ENCODE results near the gene MOB3B.

The MOB3B gene

DNA sequence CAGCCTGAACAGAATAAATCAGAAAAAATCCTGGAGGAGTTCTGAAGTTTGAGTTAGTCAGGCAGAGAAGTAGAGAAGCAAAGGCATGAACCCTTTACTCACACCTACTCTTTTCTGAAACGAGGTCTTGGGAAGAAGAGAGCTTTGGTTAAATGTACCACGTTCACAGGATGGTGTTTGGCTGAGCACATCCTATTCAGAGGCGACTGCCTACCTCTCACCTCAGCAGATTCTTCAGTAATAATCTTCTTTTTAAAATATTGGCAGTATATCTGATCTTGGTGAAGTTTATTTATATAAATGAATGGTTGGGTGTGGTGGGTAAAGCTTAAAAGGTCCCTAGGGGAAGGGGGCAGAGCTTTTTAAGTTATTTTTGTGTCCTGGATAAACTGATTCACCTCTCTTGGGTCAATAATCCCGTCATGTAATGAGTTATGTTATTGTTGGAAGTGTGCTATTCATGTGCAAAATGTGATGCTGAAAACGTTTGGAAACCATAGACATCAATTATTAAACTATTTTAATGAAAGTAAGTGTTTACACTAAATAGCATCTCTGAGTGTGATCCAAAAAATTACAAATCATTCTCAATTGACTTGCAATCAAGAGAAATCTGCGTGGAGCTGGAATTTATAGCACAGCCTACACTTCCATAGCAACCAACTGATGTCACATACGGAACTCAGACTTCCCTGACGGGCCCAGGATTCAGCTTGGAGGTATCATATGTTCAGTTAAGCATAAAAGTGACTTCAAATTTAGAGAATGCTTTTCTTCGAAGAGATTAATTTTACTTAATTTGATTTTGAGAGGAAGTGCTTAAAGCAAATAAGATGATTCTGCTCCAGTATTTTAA is 138.3 kb downstream of the MOB3B start:
- TF ChIP-seq, protein P1, sequence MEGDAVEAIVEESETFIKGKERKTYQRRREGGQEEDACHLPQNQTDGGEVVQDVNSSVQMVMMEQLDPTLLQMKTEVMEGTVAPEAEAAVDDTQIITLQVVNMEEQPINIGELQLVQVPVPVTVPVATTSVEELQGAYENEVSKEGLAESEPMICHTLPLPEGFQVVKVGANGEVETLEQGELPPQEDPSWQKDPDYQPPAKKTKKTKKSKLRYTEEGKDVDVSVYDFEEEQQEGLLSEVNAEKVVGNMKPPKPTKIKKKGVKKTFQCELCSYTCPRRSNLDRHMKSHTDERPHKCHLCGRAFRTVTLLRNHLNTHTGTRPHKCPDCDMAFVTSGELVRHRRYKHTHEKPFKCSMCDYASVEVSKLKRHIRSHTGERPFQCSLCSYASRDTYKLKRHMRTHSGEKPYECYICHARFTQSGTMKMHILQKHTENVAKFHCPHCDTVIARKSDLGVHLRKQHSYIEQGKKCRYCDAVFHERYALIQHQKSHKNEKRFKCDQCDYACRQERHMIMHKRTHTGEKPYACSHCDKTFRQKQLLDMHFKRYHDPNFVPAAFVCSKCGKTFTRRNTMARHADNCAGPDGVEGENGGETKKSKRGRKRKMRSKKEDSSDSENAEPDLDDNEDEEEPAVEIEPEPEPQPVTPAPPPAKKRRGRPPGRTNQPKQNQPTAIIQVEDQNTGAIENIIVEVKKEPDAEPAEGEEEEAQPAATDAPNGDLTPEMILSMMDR (IDR thresholded peaks at IDR 0.05; ENCODE audit: extremely low read depth, missing control alignments): no peak
- no peak for DNase-seq (ENCODE audit: low spot score)

- TF ChIP-seq, protein P1 (IDR thresholded peaks at IDR 0.05; ENCODE audit: extremely low read depth, missing control alignments): no peak
- DNase-seq (ENCODE audit: low spot score): no peak
These were observed 141.5 kb downstream of the MOB3B start for GRCh38 chr9:27388150-27388549.

GRCh38 chr9:27387722-27388121 is 141.9 kb downstream of the MOB3B start:
- TF ChIP-seq, protein P1 (IDR thresholded peaks at IDR 0.05; ENCODE audit: extremely low read depth, missing control alignments): no peak
- no peak for DNase-seq (ENCODE audit: low spot score)

DNA sequence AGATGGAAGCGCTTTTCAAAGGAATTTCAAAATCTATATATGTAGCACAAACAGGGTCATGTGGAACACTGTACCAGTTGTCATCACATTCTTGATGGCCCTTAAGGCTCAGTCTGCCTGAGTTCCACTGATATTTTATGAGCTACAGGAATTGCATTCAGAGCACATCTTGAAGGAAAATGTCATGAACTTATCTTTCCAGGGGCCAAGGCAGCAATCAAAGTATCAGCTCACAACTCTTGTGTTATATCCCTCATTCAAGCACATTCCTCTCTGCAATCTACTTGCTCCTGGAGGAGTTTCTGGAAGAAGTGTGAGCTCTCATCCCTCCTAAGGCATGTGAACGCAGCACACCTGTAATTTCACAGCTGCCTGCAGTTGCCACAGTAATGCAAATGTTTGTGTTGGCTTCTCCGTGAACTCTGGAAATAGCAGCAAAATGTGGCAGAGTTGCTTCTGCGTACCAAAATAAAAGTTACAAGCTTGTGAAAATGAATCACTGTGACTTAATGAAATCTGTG is 143.0 kb downstream of the MOB3B start:
- TF ChIP-seq, protein P1 (IDR thresholded peaks at IDR 0.05; ENCODE audit: extremely low read depth, missing control alignments): no peak
- no peak for DNase-seq (ENCODE audit: low spot score)

- DNase-seq (ENCODE audit: low spot score): no peak
- TF ChIP-seq, protein P1 (IDR thresholded peaks at IDR 0.05; ENCODE audit: extremely low read depth, missing control alignments): no peak
These were observed 143.8 kb downstream of the MOB3B start for GRCh38 chr9:27385606-27386322.

- TF ChIP-seq, protein P1 (IDR thresholded peaks at IDR 0.05; ENCODE audit: extremely low read depth, missing control alignments): no peak
- no peak for DNase-seq (ENCODE audit: low spot score)
These were observed 145.2 kb downstream of the MOB3B start for GRCh38 chr9:27384262-27385014.

Data from GM20000 (cell line).